Thoracic aorta (tissue), 2 donors: ENCODE measurements around the gene SP2. TPM values are rescaled to one million over a fixed set of nuclear protein-coding genes. Genes with fewer than 3 reads are reported as not detected.
"Not testable (repeated sequence)": the region's sequence is repeated elsewhere in the genome, so short reads cannot be mapped to it uniquely, and the experiment has no call there.

ENCODE experiments used
- ATAC-seq: fragments of 150-250 bp; one replicate; pipeline ENCODE4 v1.8.0; 2017; ENCODE audit warnings: low read depth; ENCODE audit not compliant: insufficient number of reproducible peaks, low FRiP score
- DNase-seq: peaks from one replicate; pipeline ENCODE4 v3.0.0-alpha.2; 2020; ENCODE audit warnings: low spot score
- H3K27ac ChIP-seq, 2 donors: fragments of 200-600 bp; sonication (generic); 1 replicate in 1 of 2; 2 replicates in 1 of 2; pipeline ENCODE4 v1.5.1; 2016; ENCODE audit warnings: mild to moderate bottlenecking in 2 of 2, moderate library complexity in 2 of 2
- H3K27me3 ChIP-seq: fragments of 200-600 bp; sonication (generic); replicated peaks from 2 replicates; pipeline ENCODE4 v1.6.0; 2016; ENCODE audit warnings: mild to moderate bottlenecking; ENCODE audit not compliant: insufficient read depth
- H3K36me3 ChIP-seq: fragments of 200-600 bp; sonication (generic); one replicate; pipeline ENCODE4 v1.5.1; 2016
- H3K4me1 ChIP-seq, 2 donors: fragments of 200-600 bp; sonication (generic); 1 replicate in 1 of 2; 2 replicates in 1 of 2; pipeline versions ENCODE4 v1.5.1 to v1.6.0; 2016; ENCODE audit warnings: low read depth in 2 of 2, mild to moderate bottlenecking in 1 of 2; ENCODE audit not compliant: control insufficient read depth in 1 of 2
- H3K4me3 ChIP-seq: fragments of 200-600 bp; sonication (generic); 2 replicates; pipeline ENCODE4 v1.5.1; 2016; ENCODE audit warnings: mild to moderate bottlenecking
- H3K9me3 ChIP-seq: fragments of 200-600 bp; sonication (generic); 2 replicates; pipeline ENCODE4 v1.5.1; 2016
- CTCF ChIP-seq: fragments of 200-600 bp; sonication (generic); IDR thresholded peaks from one replicate; pipeline ENCODE4 v1.5.1; 2019; ENCODE audit warnings: antibody characterized with exemption
- total RNA-seq, 2 donors: library from RNA; depleted of rRNA; stranded (reverse); fragments of >200 nt; gene quantifications; one replicate each; pipeline versions ENCODE4 v1.1.0 to v1.2.3, GENCODE V29; 2016

SP2 gene
- total RNA-seq, 2 donors from 2014 or later, result 6.4 to 10.9 TPM

DNA sequence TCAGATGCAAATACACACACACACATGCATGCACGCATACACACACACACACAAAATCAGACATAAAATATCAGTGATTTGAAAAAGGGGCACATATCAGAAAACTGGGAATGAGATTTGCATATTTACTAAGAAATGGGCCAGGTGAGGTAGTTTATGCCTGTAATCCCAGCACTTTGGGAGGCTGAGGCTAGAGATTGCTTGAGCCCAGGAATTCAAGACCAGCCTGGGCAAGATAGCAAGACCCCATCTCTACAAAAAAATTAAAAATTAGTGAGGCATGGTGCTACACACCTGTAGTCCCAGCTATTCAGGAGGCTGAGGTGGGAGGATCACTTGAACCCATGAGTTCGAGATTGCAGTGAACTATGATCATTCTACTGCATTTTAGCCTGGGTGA lies 23.0 kb downstream of the SP2 start:
- TF ChIP-seq CTCF, result no peak
- H3K27me3 ChIP-seq, result no peaks in the 10 kb centered on the region
- H3K27ac ChIP-seq, result no peak overlapping the region
- peaks cover 7 to 28% of the 10 kb centered on the region in 2 donors for H3K4me1 ChIP-seq
- H3K36me3 ChIP-seq, result peaks cover 11% of the 10 kb centered on the region
- ATAC-seq (no peak), DNase-seq (no peak)
- H3K9me3 ChIP-seq, result no peaks in the 10 kb centered on the region
- no peak overlapping the region for H3K4me3 ChIP-seq

DNA sequence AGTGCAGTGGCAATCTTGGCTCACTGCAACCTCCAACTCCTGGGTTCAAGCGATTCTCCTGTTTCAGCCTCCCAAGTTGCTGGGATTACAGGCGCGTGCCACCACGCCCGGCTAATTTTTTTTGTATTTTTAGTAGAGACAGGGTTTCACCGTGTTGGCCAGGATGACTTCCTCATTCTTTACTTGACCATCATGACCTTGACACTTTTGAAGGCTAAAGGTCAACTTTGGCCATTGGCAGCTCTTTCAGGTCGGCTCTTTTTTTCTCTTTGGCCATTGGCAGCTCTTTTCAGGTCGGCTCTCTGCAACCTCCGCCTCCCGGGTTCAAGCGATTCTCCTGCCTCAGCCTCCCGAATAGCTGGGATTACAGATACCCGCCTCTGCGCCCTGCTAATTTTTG lies 23.9 kb downstream of the SP2 start:
- H3K9me3 ChIP-seq, ATAC-seq, H3K27ac ChIP-seq, DNase-seq, H3K4me3 ChIP-seq, H3K27me3 ChIP-seq: not testable (repeated sequence)
- Histone ChIP-seq H3K36me3 (peaks cover 19% of the 10 kb centered on the region), H3K4me1 (peaks cover 7 to 23% of the 10 kb centered on the region in 2 donors)

- Histone ChIP-seq H3K9me3 (no peaks in the 10 kb centered on the region), H3K4me3 (no peak overlapping the region), H3K27ac (no peak overlapping the region), H3K4me1 (no peaks in the 10 kb centered on the region), H3K36me3 (peaks cover 44% of the 10 kb centered on the region), H3K27me3 (no peaks in the 10 kb centered on the region)
- no peak for DNase-seq
- no peak for ATAC-seq
- TF ChIP-seq CTCF, result no peak
Observed at GRCh38 chr17:47924785-47925677, 29.0 kb downstream of the SP2 start.

DNA sequence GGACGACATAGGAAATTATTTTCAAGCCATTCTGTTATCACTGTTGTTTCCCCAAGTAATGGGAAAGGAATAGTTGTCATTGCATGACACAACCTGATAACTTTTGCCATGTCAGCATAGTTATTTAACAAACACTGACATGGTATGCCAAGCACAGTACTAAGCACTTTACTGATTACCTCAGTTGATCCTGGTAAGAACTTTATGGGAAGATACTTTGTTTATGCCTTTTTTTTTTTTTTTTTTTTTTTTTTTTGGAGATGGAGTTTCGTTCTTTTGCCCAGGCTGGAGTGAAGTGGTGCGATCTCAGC lies 29.6 kb downstream of the SP2 start:
- Histone ChIP-seq H3K27ac (no peak overlapping the region), H3K36me3 (peaks cover 48% of the 10 kb centered on the region), H3K9me3 (no peaks in the 10 kb centered on the region), H3K27me3 (no peaks in the 10 kb centered on the region), H3K4me3 (no peak overlapping the region), H3K4me1 (no peaks in the 10 kb centered on the region)
- ATAC-seq (no peak), DNase-seq (no peak)
- no peak for TF ChIP-seq CTCF

DNA sequence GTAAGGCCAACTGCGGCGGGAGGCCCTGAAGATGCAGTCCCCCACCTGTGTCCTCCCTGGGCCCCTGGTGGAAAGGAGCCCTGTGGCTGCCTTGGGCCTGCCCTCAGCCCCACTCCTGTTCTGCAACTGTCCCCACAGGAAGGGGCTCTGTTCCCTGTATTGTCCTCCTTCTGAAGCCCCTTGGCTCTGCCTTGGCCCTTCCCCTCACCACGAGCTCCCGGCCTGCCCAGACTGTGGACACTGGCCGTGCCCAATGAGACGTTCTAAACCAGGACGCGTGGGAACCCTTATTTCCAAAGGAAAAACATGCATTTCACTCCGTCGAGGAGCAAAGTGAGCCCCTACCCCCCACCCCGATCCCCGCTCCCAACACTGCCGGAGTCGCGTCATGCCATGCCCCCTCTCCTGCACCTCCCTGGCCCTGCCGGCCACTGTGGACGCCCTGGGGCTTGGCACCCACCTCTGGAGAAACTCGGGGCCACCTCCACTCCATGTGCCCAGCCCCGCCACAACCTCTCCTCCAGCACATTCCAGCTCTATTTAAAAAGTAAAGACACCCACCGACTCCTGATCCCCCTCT lies 31.9 kb downstream of the SP2 start:
- no peak for TF ChIP-seq CTCF
- Histone ChIP-seq H3K9me3 (no peaks in the 10 kb centered on the region), H3K4me3 (no peak overlapping the region), H3K4me1 (no peaks in the 10 kb centered on the region), H3K36me3 (peaks cover 47% of the 10 kb centered on the region), H3K27ac (no peak overlapping the region), H3K27me3 (no peaks in the 10 kb centered on the region)
- no peak for ATAC-seq
- no peak for DNase-seq
